ENCODE measurements around the gene HRH3.

GRCh38 chr20:62192635-62193034 is 27.4 kb downstream of the HRH3 start:
- TF ChIP-seq CTCF (tag by site-specific recombination; IDR thresholded peaks at IDR 0.05) (no peak), YY1 (tag by site-specific recombination; IDR thresholded peaks at IDR 0.05) (no peak), ZNF280C (tag by site-specific recombination; IDR thresholded peaks at IDR 0.05) (no peak), ZNF416 (tag by site-specific recombination; IDR thresholded peaks at IDR 0.05) (no peak), ZNF626 (tag by site-specific recombination; IDR thresholded peaks at IDR 0.05) (no peak), ZNF121 (tag by site-specific recombination; IDR thresholded peaks at IDR 0.05) (no peak)

Data from HEK293 (cell line).